Keratinocyte (primary cell): Measurements from ENCODE around the gene RXRA. TPM values are rescaled to one million over a fixed set of nuclear protein-coding genes. Genes with fewer than 3 reads are reported as not detected.

Experiments used
- DNase-seq: peaks from one replicate; pipeline ENCODE4 v3.0.0-alpha.2; 2011; ENCODE audit warnings: low read depth, missing footprints, low spot score
- FAIRE-seq: peaks from 2 replicates; lab custom pipeline; 2011; peaks lifted over from hg19 to GRCh38; lab: Jason Lieb, UNC
- H2AFZ ChIP-seq: 2 replicates; pipeline ENCODE4 v1.6.0; 2012; ENCODE audit warnings: low read length, control low read depth, inconsistent platforms; ENCODE audit not compliant: control insufficient read depth
- H3K27ac ChIP-seq: 2 replicates; pipeline ENCODE4 v1.5.1; 2011; ENCODE audit warnings: low read length; ENCODE audit not compliant: control insufficient read depth, insufficient read depth
- H3K27me3 ChIP-seq: 3 replicates; pipeline ENCODE4 v1.6.0; 2011; ENCODE audit warnings: low read length; ENCODE audit not compliant: control insufficient read depth, insufficient read depth; ENCODE audit errors: extremely low read depth
- H3K36me3 ChIP-seq, 2 experiments: 2 replicates in 1 of 2; 3 replicates in 1 of 2; pipeline ENCODE4 v1.5.1; 2011; ENCODE audit warnings: low read length in 2 of 2, mild to moderate bottlenecking in 1 of 2; ENCODE audit not compliant: control insufficient read depth in 2 of 2, insufficient read depth in 2 of 2; ENCODE audit errors: extremely low read depth in 1 of 2
- H3K4me1 ChIP-seq: 3 replicates; pipeline ENCODE4 v1.5.1; 2011; ENCODE audit warnings: low read length; ENCODE audit not compliant: control insufficient read depth, insufficient read depth; ENCODE audit errors: extremely low read depth
- H3K4me2 ChIP-seq: 3 replicates; pipeline ENCODE4 v1.6.0; 2011; ENCODE audit warnings: low read depth, low read length; ENCODE audit not compliant: control insufficient read depth, insufficient read depth; ENCODE audit errors: extremely low read depth
- H3K4me3 ChIP-seq, 3 experiments: fragments of 200-600 bp in 1 of 3; sonication (generic) in 1 of 3; 2 replicates in 2 of 3; 3 replicates in 1 of 3; pipeline ENCODE4 v1.5.1; 2011 to 2016; ENCODE audit warnings: low read length in 3 of 3, mild to moderate bottlenecking in 3 of 3, control low read depth in 2 of 3, inconsistent platforms in 1 of 3, low read depth in 1 of 3, mixed read lengths in 1 of 3, mixed run types in 1 of 3, moderate library complexity in 1 of 3; ENCODE audit not compliant: control insufficient read depth in 2 of 3, insufficient read depth in 2 of 3; ENCODE audit errors: extremely low read depth in 1 of 3
- H3K79me2 ChIP-seq: 2 replicates; pipeline ENCODE4 v1.6.0; 2012; ENCODE audit warnings: low read length; ENCODE audit not compliant: control insufficient read depth, insufficient read depth
- H3K9ac ChIP-seq: 3 replicates; pipeline ENCODE4 v1.6.0; 2011; ENCODE audit warnings: low read length; ENCODE audit not compliant: control insufficient read depth, insufficient read depth; ENCODE audit errors: extremely low read depth
- H3K9me1 ChIP-seq: 3 replicates; pipeline ENCODE4 v1.6.0; 2011; ENCODE audit warnings: low read length; ENCODE audit not compliant: control insufficient read depth, insufficient read depth; ENCODE audit errors: extremely low read depth
- H3K9me3 ChIP-seq: 2 replicates; pipeline ENCODE4 v1.5.1; 2012; ENCODE audit warnings: low read depth, low read length; ENCODE audit not compliant: control insufficient read depth
- H4K20me1 ChIP-seq: 3 replicates; pipeline ENCODE4 v1.6.0; 2011; ENCODE audit warnings: low read length; ENCODE audit not compliant: control insufficient read depth, insufficient read depth; ENCODE audit errors: extremely low read depth
- CTCF ChIP-seq, 3 experiments: IDR thresholded peaks in 1 of 3; conservative IDR thresholded peaks in 1 of 3; optimal IDR thresholded peaks in 1 of 3; 2 replicates in 2 of 3; 3 replicates in 1 of 3; pipeline versions ENCODE3 to v1.5.1; 2011; ENCODE audit warnings: low read length in 3 of 3, mild to moderate bottlenecking in 3 of 3, moderate library complexity in 2 of 3, control low read depth in 1 of 3, inconsistent platforms in 1 of 3; ENCODE audit not compliant: insufficient read depth in 2 of 3; ENCODE audit errors: extremely low read depth in 1 of 3
- EZH2 ChIP-seq: IDR thresholded peaks from one replicate; pipeline ENCODE4 v1.6.1; 2012; ENCODE audit warnings: inconsistent platforms, mild to moderate bottlenecking, low read length, moderate library complexity
- dilution Hi-C: fragments of 300-500 bp; cut with MboI; formaldehyde crosslinking; loops from one replicate; pipeline ENCODE4 v1.7.0; 2020; ENCODE audit warnings: low sequenced_read_pairs; ENCODE audit not compliant: extremely low pct_ligation_motif_present
- polyA plus RNA-seq, 5 experiments: library from polyadenylated mRNA; depleted of rRNA in 3 of 5; stranded (reverse) in 3 of 5; stranded (forward) in 1 of 5; unstranded in 1 of 5; fragments of >200 nt; gene quantifications; 1 replicate in 1 of 5; 2 replicates in 3 of 5; 3 replicates in 1 of 5; pipeline versions ENCODE4 v1.2.1 to v1.2.3, GENCODE V29; 2011 to 2012; ENCODE audit warnings: missing spikeins in 2 of 5, low read depth in 1 of 5, low replicate concordance in 1 of 5

Gene RXRA
- polyA plus RNA-seq, 1 donor (not counting 4 experiments of a cell fraction or from before 2014, with no cell fraction given): 9.7 TPM

- H3K9me3 ChIP-seq: no peaks in the 10 kb centered on the region
- H4K20me1 ChIP-seq: peaks cover 3% of the 10 kb centered on the region
- H3K27ac ChIP-seq: no peak overlapping the region
- peaks cover 27% of the 10 kb centered on the region for H3K4me1 ChIP-seq
- TF ChIP-seq EZH2: no peak
- no peak for TF ChIP-seq CTCF (optimal IDR thresholded peaks at IDR 0.05 in 1 of 3, IDR thresholded peaks at IDR 0.05 in 1 of 3, conservative IDR thresholded peaks at IDR 0.05 in 1 of 3; ENCODE audit: extremely low read depth in 1 of 3, insufficient read depth in 2 of 3, low read length in 3 of 3)
- FAIRE-seq (peak; percentile 55), DNase-seq (no peak)
- no peak overlapping the region for H3K4me3 ChIP-seq
- no peak overlapping the region for H2AFZ ChIP-seq
- H3K27me3 ChIP-seq: no peaks in the 10 kb centered on the region
- no peaks in the 10 kb centered on the region for H3K36me3 ChIP-seq
- no peaks in the 10 kb centered on the region for H3K9me1 ChIP-seq
- peaks cover 27% of the 10 kb centered on the region for H3K79me2 ChIP-seq
- peak overlapping the region; percentile 85 for H3K9ac ChIP-seq
- dilution Hi-C loops: no loop called here
- H3K4me2 ChIP-seq: peak overlapping the region; percentile 89
These were observed 1.7 kb upstream of the RXRA start for GRCh38 chr9:134324359-134325095.

- Histone ChIP-seq H3K79me2 (peaks cover 35% of the 10 kb centered on the region), H3K9ac (peak overlapping the region; percentile 85), H2AFZ (peak overlapping the region; percentile 76), H3K4me2 (peak overlapping the region; percentile 89), H3K36me3 (no peaks in the 10 kb centered on the region), H3K9me1 (peaks cover 3% of the 10 kb centered on the region), H4K20me1 (peaks cover 8% of the 10 kb centered on the region), H3K4me3 (peak overlapping the region; percentile 48 to 84 (median 75)), H3K27me3 (no peaks in the 10 kb centered on the region), H3K27ac (peak overlapping the region; percentile 85), H3K4me1 (peaks cover 35% of the 10 kb centered on the region), H3K9me3 (no peaks in the 10 kb centered on the region)
- dilution Hi-C loops: no loop called here
- DNase-seq: no peak
- TF ChIP-seq EZH2 (no peak), CTCF (optimal IDR thresholded peaks at IDR 0.05 in 1 of 3, IDR thresholded peaks at IDR 0.05 in 1 of 3, conservative IDR thresholded peaks at IDR 0.05 in 1 of 3; ENCODE audit: extremely low read depth in 1 of 3, insufficient read depth in 2 of 3, low read length in 3 of 3) (no peak)
- no peak for FAIRE-seq
These were observed 1.0 kb upstream of the RXRA start for GRCh38 chr9:134325096-134325812.
